K562 (cell line): ENCODE measurements around the gene TEX13B. TPM values are rescaled to one million over a fixed set of nuclear protein-coding genes. Genes with fewer than 3 reads are reported as not detected.

Source experiments
- BCL6 ChIP-seq: fragments of 250-450 bp; sonication (Bioruptor Pico); IDR thresholded peaks from 2 replicates; pipeline ENCODE4 v1.4.0; 2020
- CEBPB ChIP-seq: fragments of 450-650 bp; IDR thresholded peaks from 2 replicates; pipeline ENCODE4 v1.6.1; 2016; ENCODE audit warnings: missing genetic modification characterization, missing compliant biosample characterization
- DMBX1 ChIP-seq: fragments of 250-450 bp; sonication (Bioruptor Pico); IDR thresholded peaks from 2 replicates; pipeline ENCODE4 v1.8.0; 2022; ENCODE audit warnings: inconsistent platforms, mild to moderate bottlenecking, moderate library complexity, borderline replicate concordance
- HNRNPL ChIP-seq: fragments of 200-400 bp; formaldehyde crosslinking; IDR thresholded peaks from 2 replicates; pipeline ENCODE4 v1.6.1; 2017; ENCODE audit warnings: low read depth, mild to moderate bottlenecking, low read length
- ILF3 ChIP-seq: fragments of 450-650 bp; IDR thresholded peaks from 2 replicates; pipeline ENCODE4 v1.6.1; 2018; ENCODE audit warnings: antibody characterized with exemption, mild to moderate bottlenecking, moderate library complexity, borderline replicate concordance
- MGA ChIP-seq: fragments of 450-650 bp; IDR thresholded peaks from 2 replicates; pipeline ENCODE4 v1.6.1; 2016; ENCODE audit warnings: mild to moderate bottlenecking, moderate library complexity
- PTBP1 ChIP-seq: fragments of 200-400 bp; formaldehyde crosslinking; IDR thresholded peaks from 2 replicates; pipeline ENCODE4 v1.6.1; 2017; ENCODE audit warnings: low read depth, low read length
- SAP30 ChIP-seq: fragments of 200-600 bp; sonication (generic); IDR thresholded peaks from 2 replicates; pipeline ENCODE4 v1.6.1; 2012; ENCODE audit warnings: borderline replicate concordance, low read depth, mild to moderate bottlenecking, moderate library complexity, low read length, control low read depth, inconsistent platforms; ENCODE audit not compliant: insufficient read depth, poor library complexity, severe bottlenecking
- polyA plus RNA-seq, 8 experiments: library from polyadenylated mRNA; depleted of rRNA in 4 of 8; stranded (reverse) in 5 of 8; unstranded in 3 of 8; fragments of >200 nt; fragmentation: Nextera tagmentation in 2 of 8; fragmentation: Illumina TruSeq in 1 of 8; extraction: Ambion mirVana in 2 of 8; extraction: Trizol in 1 of 8; gene quantifications; 2 replicates each; pipeline versions ENCODE4 v1.2.1 to v1.2.3, GENCODE V29; 2011 to 2014; ENCODE audit warnings: inconsistent platforms in 1 of 8, missing spikeins in 1 of 8
- total RNA-seq, 7 experiments: library from RNA; depleted of rRNA in 6 of 7; stranded (reverse); fragments of >200 nt in 6 of 7; fragmentation: Illumina TruSeq in 2 of 7; extraction: Trizol in 2 of 7; gene quantifications; 2 replicates each; pipeline versions ENCODE4 v1.2.1 to v1.2.3, GENCODE V29; 2011 to 2021; ENCODE audit warnings: low replicate concordance in 1 of 7
- TF ChIP-seq, protein P1 (sequence below): fragments of 450-650 bp; IDR thresholded peaks from 2 replicates; pipeline ENCODE4 v1.6.1; 2016; ENCODE audit warnings: low read depth

The TEX13B gene
- total and polyA plus RNA-seq, 9 of the 15 experiments (the other 6 are each of a cell fraction or from before 2014, with no cell fraction given) = not detected

GRCh38 chrX:107934262-107934661 lies 47.9 kb downstream of the TEX13B start (continued):
- TF ChIP-seq, protein P1, sequence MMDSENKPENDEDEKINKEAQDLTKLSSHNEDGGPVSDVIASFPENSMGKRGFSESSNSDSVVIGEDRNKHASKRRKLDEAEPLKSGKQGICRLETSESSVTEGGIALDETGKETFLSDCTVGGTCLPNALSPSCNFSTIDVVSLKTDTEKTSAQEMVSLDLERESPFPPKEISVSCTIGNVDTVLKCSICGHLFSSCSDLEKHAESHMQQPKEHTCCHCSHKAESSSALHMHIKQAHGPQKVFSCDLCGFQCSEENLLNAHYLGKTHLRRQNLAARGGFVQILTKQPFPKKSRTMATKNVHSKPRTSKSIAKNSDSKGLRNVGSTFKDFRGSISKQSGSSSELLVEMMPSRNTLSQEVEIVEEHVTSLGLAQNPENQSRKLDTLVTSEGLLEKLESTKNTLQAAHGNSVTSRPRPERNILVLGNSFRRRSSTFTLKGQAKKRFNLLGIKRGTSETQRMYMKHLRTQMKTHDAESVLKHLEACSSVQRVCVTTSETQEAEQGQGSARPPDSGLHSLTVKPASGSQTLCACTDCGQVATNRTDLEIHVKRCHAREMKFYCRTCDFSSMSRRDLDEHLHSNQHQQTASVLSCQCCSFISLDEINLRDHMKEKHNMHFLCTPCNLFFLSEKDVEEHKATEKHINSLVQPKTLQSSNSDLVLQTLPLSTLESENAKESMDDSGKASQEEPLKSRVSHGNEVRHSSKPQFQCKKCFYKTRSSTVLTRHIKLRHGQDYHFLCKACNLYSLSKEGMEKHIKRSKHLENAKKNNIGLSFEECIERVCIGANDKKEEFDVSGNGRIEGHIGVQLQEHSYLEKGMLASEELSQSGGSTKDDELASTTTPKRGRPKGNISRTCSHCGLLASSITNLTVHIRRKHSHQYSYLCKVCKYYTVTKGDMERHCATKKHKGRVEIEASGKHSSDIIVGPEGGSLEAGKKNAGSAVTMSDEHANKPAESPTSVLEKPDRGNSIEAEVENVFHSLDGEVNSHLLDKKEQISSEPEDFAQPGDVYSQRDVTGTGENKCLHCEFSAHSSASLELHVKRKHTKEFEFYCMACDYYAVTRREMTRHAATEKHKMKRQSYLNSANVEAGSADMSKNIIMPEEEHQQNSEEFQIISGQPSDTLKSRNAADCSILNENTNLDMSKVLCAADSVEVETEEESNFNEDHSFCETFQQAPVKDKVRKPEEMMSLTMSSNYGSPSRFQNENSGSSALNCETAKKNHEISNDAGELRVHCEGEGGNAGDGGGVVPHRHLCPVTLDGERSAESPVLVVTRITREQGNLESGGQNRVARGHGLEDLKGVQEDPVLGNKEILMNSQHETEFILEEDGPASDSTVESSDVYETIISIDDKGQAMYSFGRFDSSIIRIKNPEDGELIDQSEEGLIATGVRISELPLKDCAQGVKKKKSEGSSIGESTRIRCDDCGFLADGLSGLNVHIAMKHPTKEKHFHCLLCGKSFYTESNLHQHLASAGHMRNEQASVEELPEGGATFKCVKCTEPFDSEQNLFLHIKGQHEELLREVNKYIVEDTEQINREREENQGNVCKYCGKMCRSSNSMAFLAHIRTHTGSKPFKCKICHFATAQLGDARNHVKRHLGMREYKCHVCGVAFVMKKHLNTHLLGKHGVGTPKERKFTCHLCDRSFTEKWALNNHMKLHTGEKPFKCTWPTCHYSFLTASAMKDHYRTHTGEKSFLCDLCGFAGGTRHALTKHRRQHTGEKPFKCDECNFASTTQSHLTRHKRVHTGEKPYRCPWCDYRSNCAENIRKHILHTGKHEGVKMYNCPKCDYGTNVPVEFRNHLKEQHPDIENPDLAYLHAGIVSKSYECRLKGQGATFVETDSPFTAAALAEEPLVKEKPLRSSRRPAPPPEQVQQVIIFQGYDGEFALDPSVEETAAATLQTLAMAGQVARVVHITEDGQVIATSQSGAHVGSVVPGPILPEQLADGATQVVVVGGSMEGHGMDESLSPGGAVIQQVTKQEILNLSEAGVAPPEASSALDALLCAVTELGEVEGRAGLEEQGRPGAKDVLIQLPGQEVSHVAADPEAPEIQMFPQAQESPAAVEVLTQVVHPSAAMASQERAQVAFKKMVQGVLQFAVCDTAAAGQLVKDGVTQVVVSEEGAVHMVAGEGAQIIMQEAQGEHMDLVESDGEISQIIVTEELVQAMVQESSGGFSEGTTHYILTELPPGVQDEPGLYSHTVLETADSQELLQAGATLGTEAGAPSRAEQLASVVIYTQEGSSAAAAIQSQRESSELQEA = no peak
- TF ChIP-seq CEBPB (tag) = no peak
- TF ChIP-seq MGA = no peak
- TF ChIP-seq ILF3 = no peak
- TF ChIP-seq HNRNPL = no peak
- no peak for TF ChIP-seq DMBX1
- no peak for TF ChIP-seq BCL6 (CRISPR knock-in tag)
- no peak for TF ChIP-seq PTBP1
- TF ChIP-seq SAP30 = no peak
